Activated CD4-positive, alpha-beta T cell treated with anti-CD3 and anti-CD28 coated beads for 48 hours (primary cell): Measurements from ENCODE around the gene PDZRN3.

Source experiments
- DNase-seq: peaks from one replicate; pipeline ENCODE4 v3.0.0-alpha.2; 2020

The PDZRN3 gene

DNA sequence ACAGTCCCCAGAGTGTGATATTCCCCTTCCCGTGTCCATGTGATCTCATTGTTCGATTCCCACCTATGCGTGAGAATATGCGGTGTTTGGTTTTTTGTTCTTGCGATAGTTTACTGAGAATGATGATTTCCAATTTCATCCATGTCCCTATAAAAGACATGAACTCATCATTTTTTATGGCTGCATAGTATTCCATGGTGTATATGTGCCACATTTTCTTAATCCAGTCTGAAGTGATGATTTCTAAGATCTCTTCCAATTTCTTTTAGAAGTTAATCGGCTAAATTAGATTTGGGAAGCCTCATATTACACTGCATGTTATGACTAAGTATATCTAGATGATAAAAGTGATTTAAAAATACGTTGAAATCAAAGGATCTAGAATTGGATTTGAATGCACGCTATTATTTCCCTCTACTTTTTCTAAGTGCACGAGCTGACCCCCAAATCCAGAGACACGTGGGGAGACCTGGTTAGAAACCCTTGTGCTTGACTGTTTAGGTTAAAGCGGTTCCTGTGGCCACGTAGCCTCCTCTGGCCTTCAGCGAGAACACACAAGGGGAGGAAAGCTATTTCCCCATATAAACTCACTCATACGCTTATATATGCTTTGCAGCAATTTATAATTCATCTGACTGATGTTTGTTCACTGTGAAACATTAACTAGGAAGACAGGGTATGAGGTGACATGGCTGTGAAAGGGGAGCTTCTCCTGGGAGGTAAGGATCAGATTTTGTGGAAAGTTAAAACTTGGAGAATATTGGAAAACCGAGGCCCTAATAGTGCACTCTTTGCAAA is 243.8 kb downstream of the PDZRN3 start:
- DNase-seq: no peak

DNA sequence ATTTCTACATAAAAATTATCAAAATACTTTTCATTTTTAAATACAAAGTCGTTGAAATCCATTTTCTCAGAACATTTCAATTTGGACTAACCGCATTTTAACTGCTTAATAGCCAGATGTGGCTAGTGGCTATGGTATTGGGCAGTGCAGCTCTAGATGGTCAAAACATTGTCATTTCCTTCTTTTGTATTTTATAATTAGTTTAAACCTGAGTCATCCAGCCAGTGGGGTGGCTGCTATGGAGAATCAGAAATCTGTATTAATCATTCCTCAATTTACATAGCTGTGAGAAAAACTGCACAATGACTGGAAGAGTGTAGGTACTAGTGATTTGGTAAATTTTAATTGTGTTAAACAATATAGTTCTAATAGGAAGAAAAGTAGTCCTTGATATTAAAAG is 245.3 kb downstream of the PDZRN3 start:
- no peak for DNase-seq

DNA sequence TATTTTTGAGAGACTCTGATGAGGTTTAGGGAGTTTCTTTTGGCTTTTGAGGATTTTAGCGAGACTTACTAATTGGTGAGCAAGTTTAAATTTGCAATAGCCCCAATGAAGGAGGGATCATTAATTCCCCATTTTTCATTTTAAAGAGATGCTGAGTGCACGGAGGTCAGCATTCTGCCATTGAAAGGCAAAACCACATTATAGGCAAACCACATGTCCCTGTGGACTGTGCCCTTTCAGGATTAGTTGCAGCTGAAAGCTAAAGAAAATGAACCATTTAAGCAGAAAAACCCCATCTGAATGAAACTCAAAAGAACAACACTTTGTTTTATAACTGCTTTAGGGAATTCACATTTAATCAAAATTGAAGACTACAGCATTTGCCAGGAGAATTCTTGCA is 246.5 kb downstream of the PDZRN3 start:
- DNase-seq: no peak

DNA sequence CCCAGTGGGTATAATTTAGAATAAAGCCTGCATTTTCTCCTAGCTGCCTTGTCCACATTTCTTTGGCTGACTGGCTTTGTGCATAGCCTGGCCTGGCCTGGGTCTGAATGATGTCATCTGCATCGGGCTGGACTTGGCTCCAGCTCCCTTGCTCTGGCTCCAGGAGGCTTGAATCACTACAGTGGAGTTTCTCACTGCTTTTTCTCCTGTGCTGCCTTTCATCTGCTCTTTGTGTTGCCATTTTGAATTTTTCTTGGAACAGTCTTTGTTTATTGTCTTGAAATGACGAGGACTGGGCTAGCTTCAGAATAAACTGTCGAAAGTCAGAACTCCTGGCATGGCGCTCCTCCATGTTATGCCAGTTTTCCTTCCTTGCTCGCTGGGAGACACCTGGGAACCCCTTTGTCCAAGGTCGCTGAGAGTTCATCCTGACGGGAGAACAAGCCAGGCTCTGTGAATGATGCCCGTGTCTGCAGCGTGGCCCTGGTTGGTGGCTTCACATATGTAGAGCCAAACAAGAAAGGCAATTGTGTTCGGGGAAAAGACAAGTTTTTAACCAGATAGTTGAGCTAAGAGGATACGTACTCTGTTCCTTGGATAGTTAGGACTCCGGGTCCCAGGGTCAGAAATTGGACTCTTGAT is 258.9 kb downstream of the PDZRN3 start:
- no peak for DNase-seq

DNA sequence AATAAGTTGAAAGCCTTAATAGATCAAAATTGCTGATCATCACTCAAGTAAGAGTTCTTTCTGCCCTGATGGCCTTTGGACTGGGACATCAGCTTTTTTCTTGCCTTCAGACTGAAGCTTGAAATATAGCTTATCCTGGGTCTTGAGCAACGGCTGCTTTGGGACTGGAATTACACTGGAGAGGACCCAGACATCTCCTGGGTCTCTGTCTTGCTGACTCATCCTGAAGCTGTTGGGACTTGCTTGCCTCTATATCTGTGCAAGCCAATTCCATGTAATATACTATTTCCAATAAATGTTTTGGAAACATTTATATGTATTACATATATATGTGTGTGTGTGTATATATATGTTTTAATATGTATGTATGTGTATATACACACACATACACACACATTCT is 260.2 kb downstream of the PDZRN3 start:
- DNase-seq: no peak

DNA sequence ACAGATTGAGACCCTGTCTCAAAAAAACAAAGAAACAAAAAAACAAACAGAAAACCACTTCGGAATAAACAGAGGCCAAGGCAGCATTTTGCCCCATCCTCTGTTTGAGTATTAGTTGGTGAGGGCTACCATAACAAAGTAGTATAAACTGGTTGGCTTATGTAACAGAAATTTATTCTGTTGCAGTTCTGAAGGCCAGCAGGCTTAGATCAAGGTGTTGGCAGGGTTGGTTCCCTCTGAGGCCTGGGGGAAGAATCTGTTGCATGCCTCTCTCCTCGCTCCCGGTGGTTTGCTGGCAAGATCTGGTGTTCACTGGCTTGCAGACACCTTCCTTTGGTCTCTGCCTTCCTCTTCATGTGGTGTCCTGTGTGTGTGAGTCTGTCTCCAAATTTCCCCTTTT is 261.6 kb downstream of the PDZRN3 start:
- no peak for DNase-seq

DNA sequence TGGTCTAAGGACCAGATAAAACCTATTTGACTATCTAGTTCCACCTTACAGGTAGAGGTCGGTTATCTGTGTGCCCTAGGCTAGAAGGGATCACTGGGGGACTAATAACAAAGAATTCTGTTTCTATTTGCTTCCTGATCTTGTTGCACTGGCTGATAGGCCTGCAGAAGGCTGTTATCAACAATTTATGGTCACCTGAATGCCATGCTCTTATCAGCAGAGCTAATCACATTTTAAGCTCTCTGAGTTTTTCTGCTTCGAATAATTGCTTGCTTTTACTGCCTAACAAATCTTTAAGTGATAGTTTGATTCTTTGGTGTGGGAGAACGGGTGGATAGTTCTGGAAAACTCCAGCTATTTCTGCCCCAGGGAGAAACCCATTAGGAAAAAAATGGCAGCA is 263.1 kb downstream of the PDZRN3 start:
- DNase-seq: no peak

DNA sequence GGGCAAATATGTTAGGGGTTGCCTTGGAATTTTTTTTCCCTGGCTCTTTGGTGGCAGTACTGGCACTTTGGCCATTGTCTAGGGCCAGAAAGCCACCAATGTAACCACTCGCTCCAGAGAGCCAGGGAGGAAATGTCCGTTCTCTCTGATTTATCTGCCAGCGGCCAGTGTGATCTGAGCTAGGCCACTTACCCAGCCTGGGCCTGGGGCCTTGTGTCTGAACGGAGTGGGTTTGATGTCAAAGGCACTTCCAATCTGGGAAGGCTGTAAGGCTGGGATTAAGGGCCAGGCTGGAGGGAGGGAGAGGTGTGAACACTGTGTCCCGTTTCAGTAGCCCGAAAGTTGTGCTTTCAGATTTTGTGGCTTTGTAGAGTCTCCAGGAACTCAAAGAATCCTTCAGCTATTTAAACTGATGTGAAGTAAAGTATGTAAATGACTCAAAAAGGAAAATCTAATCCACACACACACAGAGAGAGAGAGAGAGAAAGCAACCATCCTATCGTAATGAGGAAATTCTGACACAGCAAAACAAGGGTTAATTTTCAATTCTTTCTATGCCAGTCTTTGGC is 271.0 kb downstream of the PDZRN3 start:
- DNase-seq: no peak

DNA sequence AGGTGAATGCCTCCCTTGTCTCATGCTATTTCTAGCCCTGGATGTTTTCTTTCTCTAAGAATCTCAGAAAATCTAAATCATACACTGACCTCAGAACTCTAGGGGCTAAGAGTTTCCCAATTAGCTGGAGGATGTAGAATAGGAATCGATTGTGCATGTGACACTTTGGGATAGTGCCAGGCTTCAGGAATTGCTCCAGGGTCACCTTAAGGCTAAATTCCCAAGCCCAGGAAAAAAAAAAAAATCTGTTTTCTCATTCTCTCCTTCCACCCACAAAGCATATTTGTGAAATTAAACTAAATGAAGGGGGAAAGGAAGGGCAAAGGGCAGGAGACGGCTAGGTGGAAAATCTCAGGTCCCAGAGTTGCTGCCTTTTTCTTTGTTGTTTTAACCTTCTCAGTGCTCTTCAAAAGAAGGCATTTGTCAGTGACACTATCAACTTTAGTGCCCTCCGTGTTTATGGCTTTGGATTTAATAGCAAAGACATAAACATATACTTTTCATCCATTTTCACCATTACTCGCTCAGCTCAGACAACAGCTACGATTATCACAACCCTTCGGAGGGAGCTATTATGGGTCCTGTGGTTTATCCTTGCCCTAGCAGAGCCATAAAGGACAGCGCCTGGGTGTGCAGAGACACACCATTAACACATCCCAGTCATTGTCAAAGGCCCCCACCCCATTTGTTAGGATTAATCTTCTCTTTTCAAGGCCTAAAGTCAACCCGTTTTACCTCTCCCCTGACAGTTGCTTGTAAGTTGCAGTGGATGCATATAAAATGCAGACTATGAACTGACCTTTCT is 271.7 kb downstream of the PDZRN3 start:
- no peak for DNase-seq

DNA sequence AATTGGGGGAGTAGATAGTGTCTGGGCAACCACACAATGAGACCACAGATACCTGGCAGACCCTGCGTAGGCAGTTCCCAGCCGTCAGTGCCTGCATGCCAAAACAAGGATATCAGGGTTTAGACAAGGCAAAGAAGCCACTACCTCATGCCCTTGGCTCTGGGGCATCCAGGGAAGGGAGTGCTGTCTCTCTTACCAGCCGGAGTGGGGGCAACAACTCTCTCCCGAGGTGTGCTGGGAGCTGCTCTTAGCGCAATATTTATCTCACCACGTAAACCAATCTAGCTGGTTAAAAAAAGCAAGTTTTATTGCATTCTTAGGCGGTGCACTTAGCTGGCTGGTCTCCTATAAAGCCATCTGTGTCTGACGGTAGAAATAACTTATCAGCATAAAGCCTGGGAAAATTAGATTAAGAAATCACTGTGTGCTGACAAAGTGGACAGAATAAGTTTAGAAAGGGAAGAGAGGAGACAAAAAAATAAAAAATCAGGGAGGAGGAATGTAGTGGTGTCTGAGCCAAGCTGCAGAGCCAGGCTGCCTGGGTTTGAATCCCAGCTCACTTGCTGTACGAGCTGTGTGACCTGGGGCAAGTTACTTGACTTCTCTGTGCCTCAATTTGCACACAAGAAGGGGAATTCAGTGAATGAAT is 273.2 kb downstream of the PDZRN3 start:
- DNase-seq: no peak

DNA sequence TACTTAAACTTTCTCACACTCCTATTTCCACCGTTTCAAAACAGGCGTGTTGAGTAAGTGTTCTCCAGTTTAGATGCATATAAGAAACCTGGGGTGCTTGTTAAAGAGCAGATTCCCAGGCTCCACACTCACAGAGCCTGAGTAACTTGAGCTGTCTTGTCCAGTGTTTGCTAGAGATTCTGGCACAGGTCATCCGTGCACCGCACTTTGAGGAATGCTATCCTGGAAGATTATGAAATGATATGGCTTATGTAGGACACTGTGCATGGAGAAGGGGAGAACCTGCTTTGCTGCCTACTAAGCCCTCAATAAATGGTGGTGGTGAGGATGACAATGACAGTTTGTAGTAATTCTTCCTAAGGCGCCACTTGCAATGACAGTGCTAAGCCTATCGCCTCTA is 273.7 kb downstream of the PDZRN3 start:
- DNase-seq: no peak

DNA sequence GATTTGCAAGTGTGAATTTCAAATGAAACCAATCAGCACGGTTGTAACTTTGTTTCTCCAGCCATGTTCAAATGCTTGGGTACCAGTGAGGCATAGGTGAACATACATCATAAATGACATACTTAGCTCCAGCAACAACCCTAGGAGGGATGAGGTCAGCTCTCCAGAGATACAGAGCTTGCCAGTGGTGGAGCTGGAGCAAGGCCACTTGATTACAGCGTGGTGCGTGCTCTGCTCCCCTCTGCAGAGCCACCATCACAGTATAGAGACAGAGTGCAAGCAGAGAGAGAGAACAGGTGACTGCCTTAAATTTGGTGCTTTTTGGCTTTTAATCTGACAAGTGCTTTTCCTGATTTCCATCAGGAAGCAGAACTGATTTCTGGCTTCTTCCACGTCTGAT is 275.1 kb downstream of the PDZRN3 start:
- DNase-seq: no peak

DNA sequence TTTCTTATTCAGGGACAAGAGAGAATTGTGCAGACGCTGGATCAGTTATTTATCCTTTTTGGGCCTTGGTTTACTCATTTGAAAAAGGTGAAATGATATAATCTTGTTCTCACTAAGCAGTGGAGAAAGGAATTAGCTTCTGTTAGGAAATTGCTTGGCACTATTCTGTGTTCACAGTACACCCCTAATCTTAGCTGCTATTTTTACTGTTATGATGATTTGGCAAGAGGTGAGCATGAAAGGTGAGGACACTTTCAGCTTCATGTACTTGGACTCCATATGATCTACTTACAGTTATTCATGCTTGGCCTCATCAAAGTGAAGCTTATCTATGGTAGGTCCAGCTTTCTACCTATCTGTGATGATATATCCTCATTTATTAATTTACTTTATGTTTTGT is 282.7 kb downstream of the PDZRN3 start:
- DNase-seq: no peak

DNA sequence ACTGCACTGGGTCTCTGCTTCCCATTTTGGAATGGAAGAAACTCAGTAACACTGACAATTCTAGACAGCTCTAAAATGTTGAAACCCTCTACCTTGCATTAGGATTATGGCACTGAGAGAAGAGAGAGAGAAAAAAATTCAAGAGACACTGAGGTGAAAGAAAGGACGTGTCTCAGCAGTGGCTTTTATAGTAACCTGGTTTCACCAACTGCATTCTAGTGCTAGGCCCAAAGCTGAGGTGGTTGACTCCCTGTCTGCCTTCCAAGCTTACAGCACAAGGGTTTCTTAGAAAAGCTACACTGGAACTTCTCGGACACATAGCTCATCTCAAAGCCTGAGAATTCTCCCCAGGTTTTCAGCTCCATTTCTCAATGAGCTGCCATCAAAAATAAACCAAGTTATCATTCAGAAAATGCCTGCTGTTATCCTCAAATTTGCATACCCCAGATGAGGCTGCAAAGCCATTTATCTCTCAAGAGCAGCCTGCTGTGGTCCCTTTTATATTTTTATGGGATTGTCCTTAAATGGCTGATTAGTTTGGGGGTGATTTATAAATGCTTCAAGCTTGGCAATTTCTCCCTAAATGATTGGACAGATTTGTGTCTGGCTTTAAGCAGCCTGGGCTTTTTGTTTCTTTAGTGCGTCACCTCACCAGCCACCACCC is 283.3 kb downstream of the PDZRN3 start:
- DNase-seq: no peak

DNA sequence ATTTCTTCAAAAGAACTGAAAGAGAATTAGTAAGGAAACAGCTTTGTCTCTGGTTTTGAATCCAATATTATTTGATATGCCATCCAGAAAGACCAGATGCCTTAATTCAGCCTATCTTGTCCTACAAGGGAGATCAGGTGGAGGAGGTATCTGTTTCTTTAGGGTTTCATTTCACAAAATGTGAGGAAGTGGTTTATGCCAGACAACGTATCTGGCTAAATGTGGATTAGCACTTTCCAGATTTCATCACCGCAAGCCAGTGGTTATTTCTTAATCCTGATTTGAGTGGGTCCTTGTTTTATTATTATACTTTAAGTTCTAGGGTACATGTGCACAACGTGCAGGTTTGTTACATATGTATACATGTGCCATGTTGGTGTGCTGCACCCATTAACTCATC is 292.2 kb downstream of the PDZRN3 start:
- DNase-seq: no peak
